GM21619 (cell line): ENCODE results near the gene DGUOK.
"Not testable (repeated sequence)": the region's sequence is repeated elsewhere in the genome, so short reads cannot be mapped to it uniquely, and the experiment has no call there.

Experiments
- ATAC-seq: cut with Tn5 transposase; IDR thresholded peaks from one replicate; pipeline ENCODE4 v1.9.1; 2021; ENCODE audit not compliant: unreplicated experiment

DGUOK gene

GRCh38 chr2:73899801-73900336 lies 26.8 kb upstream of the DGUOK start:
- ATAC-seq = no peak

DNA sequence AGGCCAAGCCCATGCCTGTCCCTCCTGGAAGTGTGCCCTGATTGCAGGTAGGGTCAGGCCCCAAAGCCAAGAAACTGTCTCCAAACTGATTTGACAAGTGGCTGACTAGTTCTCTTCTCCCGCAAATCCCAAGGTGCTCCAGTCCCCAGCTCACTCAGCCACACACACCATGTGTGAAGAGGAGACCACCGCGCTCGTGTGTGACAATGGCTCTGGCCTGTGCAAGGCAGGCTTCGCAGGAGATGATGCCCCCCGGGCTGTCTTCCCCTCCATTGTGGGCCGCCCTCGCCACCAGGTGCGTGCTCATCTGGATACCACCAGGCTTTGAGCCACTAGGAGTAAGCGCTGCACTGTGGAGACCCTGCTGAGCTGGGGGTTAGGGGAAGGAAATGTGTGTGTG lies 25.5 kb upstream of the DGUOK start:
- ATAC-seq = no peak

GRCh38 chr2:73902284-73902683 lies 24.4 kb upstream of the DGUOK start:
- ATAC-seq = no peak

- no peak for ATAC-seq
These were observed 23.4 kb upstream of the DGUOK start for GRCh38 chr2:73903313-73903712.

GRCh38 chr2:73903949-73904613 lies 22.6 kb upstream of the DGUOK start:
- ATAC-seq = not testable (repeated sequence)

GRCh38 chr2:73904952-73905351 lies 21.7 kb upstream of the DGUOK start:
- no peak for ATAC-seq

- ATAC-seq = no peak
These were observed 19.7 kb upstream of the DGUOK start for GRCh38 chr2:73906847-73907505.

DNA sequence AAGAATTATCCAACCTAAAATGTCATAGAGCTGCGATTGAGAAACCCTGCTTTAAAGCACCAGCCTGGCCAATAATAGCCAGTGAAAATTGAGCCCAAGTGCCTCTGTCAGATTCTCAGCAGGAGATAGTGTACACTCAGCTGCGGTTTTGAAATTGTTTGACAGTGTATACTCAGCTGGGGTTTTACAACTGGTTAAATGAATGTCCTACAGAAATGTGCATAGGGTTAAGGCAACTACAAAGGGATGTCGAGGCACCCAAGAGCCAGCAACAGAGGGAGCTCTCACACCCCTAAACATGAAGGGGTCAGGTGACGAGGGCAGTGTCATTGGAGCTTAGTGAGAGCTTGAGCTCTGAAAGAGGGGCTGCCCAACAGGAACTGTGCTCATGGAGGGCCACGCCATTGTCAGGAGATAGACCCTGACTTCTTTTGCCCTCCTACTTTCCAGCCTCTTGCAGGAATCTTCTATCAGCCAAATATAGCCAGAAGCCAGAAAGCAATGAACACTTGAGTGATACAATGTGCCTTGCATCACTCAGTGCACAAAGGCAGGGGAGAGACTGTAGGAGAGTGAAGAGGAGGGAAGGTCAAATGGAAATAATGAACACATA lies 18.7 kb upstream of the DGUOK start:
- ATAC-seq = peak; percentile 71

DNA sequence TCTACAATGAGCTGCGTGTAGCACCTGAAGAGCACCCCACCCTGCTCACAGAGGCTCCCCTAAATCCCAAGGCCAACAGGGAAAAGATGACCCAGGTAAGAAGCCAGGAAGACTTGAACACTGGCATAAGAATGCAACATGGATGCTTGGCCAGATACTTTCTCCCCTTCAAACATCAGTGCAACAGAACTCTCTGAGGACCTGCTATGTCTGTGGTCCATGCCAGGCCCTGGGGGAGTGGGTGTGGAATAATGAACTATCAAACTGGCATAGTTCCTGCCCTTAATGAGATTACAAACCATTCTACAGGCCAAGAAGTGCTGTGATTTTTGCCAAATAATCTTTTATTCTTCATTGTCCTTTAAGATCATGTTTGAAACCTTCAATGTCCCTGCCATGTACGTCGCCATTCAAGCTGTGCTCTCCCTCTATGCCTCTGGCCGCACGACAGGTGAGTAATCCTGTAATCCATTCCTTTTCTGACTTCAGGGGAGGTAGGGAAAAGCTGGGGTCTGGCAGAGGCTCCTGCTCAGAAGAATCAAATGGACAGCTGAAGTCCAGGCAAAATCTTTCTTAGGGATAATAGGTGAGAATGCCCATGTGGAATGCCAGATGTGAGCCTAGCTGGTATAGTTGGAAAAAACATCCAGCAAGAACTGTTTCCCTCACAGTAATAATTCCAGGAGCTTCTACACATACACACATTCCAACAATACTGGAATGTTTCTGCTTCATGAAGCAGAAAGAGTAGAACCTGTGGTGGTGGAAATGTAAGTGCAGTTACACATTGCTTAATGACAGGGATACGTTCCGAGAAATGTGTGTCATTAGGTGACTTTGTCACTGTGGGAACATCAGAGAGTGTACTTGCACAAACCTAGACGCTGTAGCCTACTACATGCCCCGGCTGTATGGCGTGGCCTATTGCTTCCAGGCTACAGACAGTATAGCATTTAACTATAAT lies 17.7 kb upstream of the DGUOK start:
- ATAC-seq = no peak

GRCh38 chr2:73910873-73911547 lies 15.7 kb upstream of the DGUOK start:
- no peak for ATAC-seq

DNA sequence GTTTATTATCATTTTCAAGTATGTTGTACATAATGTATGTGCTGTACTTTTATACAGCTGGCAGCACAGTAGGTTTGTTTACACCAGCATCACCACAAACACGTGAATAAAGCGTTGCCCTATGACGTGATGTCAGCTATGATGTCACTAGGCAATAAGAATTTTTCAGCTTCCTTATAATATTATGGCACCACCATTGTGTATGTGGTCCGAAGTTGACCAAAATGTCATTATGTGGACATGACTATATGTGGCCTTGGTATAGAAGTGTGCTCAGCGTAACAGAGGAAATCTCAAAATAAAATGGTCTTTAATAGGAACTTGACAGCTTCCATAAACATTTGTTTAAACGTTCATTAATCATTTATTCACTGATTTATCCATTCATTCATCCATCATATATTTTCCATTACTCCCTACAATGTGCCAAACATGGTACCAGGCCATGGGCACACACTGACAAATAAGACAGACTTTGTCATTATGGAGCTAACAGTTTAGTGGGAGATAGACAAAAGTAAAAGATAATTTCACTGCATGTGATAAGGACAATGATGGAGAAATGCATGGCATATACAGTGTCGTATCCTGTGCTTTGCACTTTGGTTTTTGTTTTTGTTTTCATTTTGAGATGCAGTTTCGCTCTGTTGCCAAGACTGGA lies 15.0 kb upstream of the DGUOK start:
- no peak for ATAC-seq

DNA sequence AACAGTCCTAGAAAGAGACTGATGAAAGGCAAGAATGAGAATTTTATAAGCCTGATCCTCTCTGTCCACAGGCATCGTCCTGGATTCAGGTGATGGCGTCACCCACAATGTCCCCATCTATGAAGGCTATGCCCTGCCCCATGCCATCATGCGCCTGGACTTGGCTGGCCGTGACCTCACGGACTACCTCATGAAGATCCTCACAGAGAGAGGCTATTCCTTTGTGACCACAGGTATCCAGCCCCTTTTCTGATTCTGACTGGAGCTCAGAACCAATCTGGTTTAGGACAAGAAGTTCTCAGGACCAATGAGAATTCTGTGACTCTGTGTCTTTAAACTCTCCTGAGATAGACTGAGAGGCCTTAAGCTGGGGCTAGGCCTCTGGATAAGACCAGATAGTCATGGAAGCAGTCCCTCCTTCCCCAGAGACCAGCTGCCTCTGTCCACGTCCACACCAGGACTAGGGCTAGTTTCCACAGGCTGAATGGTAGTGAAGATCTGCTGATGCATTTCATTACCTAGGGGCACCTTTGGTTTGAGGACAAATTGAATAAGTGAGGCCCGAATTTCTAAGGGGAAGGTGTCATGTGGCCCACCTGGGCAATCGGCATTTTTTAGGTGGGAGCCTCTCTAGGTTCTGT lies 13.1 kb upstream of the DGUOK start:
- ATAC-seq = no peak

DNA sequence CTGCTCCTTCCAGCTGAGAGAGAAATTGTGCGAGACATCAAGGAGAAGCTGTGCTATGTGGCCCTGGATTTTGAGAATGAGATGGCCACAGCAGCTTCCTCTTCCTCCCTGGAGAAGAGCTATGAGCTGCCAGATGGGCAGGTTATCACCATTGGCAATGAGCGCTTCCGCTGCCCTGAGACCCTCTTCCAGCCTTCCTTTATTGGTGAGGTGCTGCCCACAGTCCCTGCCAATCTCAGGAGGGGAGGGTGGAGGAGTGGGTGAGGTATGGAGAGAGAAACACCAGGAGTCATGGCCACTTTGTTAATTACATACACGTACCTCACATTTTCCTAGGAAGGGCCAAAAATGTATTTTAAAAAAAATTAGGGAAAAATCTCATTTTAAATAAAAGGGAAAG lies 12.0 kb upstream of the DGUOK start:
- no peak for ATAC-seq

DNA sequence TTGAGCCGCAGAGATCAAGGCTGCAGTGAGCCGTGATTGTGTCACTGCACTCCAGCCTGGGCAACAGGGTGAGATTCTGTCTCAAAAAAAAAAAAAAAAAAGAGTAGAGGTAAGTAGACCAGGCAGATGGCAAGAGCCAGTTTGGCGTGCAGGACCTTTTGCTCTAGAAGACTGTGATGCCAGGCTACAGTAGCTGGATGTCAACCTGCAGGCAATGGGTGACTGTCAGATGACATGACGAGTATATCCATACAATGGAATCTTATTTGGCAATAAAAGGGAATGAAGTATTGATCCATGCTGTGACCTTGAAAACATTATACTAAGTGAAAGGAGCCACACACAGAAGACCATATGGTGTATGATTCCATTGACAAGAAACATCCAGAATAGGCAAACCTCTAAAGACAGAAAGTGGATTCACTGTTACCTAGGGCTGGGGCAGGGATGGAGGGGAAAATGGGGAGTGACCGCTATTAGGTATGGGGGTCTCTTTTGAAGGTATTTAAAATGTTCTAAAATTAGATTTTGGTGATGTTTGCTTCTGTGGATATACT lies 11.2 kb upstream of the DGUOK start:
- no peak for ATAC-seq

DNA sequence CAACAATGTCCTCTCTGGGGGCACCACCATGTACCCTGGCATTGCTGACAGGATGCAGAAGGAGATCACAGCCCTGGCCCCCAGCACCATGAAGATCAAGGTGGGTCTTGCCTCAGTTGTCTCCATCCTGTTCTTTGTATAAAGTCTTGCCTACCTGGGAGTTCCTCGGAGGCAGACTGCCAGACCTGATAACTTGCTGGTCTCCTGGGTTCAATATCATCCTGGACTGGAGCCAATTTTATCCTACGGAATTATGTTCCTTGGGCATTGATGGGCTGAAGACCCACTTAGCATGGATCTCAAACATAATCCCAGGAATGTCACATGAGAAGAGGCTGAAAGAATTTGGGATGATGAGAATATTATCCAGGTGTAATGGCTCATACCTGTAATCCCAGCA lies 10.0 kb upstream of the DGUOK start:
- ATAC-seq = no peak

- no peak for ATAC-seq
These were observed 9.4 kb upstream of the DGUOK start for GRCh38 chr2:73917296-73917695.

- no peak for ATAC-seq
These were observed 8.9 kb upstream of the DGUOK start for GRCh38 chr2:73917696-73918207.

DNA sequence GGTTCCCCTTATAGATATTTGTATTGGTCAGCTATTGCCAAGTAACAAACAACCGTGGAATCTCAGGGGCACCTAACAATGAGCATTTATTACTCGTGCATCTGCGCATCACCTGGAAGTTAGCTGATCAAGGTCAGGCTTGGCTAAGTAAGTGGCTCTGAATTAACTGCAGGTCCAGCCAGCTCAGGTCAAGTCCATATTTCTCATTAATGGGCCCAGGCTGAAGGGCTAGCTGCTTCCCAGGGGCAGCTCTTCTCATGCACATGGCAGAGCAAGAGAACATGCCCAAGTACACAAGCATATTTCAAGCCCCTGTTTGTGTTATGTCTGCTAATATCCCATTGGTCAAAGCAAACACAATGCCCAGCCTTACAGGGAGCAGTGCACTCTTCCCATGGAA lies 7.8 kb upstream of the DGUOK start:
- ATAC-seq = no peak
